Breast epithelium (tissue), 3 donors: ENCODE measurements around the gene LRRC38.

Source experiments
- POLR2A ChIP-seq: fragments of 450-650 bp; IDR thresholded peaks from one replicate; pipeline ENCODE4 v1.6.1; 2016; ENCODE audit warnings: antibody characterized with exemption, mild to moderate bottlenecking, moderate library complexity
- POLR2AphosphoS5 ChIP-seq, 3 donors: sonication (generic); formaldehyde crosslinking; IDR thresholded peaks; one replicate each; pipeline ENCODE4 v1.6.1; 2017; ENCODE audit warnings: antibody characterized with exemption in 3 of 3
- TF ChIP-seq, protein P1 (sequence below), 3 donors: fragments of 450-650 bp; IDR thresholded peaks; one replicate each; pipeline ENCODE4 v1.5.1; 2016 to 2017; ENCODE audit warnings: antibody characterized with exemption in 3 of 3, mild to moderate bottlenecking in 3 of 3, moderate library complexity in 3 of 3

GRCh38 chr1:13523780-13524477 lies 10.1 kb upstream of the LRRC38 start:
- TF ChIP-seq, protein P1, sequence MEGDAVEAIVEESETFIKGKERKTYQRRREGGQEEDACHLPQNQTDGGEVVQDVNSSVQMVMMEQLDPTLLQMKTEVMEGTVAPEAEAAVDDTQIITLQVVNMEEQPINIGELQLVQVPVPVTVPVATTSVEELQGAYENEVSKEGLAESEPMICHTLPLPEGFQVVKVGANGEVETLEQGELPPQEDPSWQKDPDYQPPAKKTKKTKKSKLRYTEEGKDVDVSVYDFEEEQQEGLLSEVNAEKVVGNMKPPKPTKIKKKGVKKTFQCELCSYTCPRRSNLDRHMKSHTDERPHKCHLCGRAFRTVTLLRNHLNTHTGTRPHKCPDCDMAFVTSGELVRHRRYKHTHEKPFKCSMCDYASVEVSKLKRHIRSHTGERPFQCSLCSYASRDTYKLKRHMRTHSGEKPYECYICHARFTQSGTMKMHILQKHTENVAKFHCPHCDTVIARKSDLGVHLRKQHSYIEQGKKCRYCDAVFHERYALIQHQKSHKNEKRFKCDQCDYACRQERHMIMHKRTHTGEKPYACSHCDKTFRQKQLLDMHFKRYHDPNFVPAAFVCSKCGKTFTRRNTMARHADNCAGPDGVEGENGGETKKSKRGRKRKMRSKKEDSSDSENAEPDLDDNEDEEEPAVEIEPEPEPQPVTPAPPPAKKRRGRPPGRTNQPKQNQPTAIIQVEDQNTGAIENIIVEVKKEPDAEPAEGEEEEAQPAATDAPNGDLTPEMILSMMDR (IDR thresholded peaks at IDR 0.05) = no peak
- TF ChIP-seq POLR2AphosphoS5 (IDR thresholded peaks at IDR 0.05) (no peak), POLR2A (no peak)
